Stimulated activated memory B cell treated with anti-CD40 and anti-IgM and Interleukin-4, amounts not matched to agents 10 μg/mL and 1 μg/mL and 100 μg/mL, for 72 hours (primary cell): ENCODE results near the gene WNT7A.

Source experiments
- ATAC-seq: fragments of 150-1000 bp; cut with Tn5 transposase; 2 replicates; pipeline ENCODE4 v1.10.0; 2021
- H3K27ac Mint-ChIP-seq: one replicate; pipeline ENCODE4 v1.8.0; 2022; ENCODE audit warnings: mild to moderate bottlenecking, mixed read lengths
- H3K27me3 Mint-ChIP-seq: one replicate; pipeline ENCODE4 v1.8.0; 2022; ENCODE audit warnings: mixed read lengths
- H3K36me3 Mint-ChIP-seq: one replicate; pipeline ENCODE4 v1.8.0; 2022; ENCODE audit warnings: mixed read lengths
- H3K4me1 Mint-ChIP-seq: one replicate; pipeline ENCODE4 v1.8.0; 2022; ENCODE audit warnings: mixed read lengths
- H3K4me3 Mint-ChIP-seq: one replicate; pipeline ENCODE4 v1.8.0; 2022; ENCODE audit warnings: mild to moderate bottlenecking, moderate library complexity, mixed read lengths
- H3K9me3 Mint-ChIP-seq: one replicate; pipeline ENCODE4 v1.8.0; 2022; ENCODE audit warnings: mixed read lengths

Gene WNT7A

GRCh38 chr3:13776253-13777050, 103.4 kb downstream of the WNT7A start:
- ATAC-seq, result no peak
- Mint-ChIP-seq H3K4me1 (no peaks in the 10 kb centered on the region), H3K27ac (no peak overlapping the region), H3K9me3 (no peaks in the 10 kb centered on the region), H3K4me3 (no peak overlapping the region), H3K27me3 (peaks cover 40% of the 10 kb centered on the region), H3K36me3 (no peaks in the 10 kb centered on the region)

- no peaks in the 10 kb centered on the region for H3K9me3 Mint-ChIP-seq
- H3K36me3 Mint-ChIP-seq, result no peaks in the 10 kb centered on the region
- H3K4me1 Mint-ChIP-seq, result no peaks in the 10 kb centered on the region
- ATAC-seq, result no peak
- no peak overlapping the region for H3K4me3 Mint-ChIP-seq
- H3K27ac Mint-ChIP-seq, result no peak overlapping the region
- peaks cover 49% of the 10 kb centered on the region for H3K27me3 Mint-ChIP-seq
These were observed 106.8 kb downstream of the WNT7A start for GRCh38 chr3:13772885-13773745.

DNA sequence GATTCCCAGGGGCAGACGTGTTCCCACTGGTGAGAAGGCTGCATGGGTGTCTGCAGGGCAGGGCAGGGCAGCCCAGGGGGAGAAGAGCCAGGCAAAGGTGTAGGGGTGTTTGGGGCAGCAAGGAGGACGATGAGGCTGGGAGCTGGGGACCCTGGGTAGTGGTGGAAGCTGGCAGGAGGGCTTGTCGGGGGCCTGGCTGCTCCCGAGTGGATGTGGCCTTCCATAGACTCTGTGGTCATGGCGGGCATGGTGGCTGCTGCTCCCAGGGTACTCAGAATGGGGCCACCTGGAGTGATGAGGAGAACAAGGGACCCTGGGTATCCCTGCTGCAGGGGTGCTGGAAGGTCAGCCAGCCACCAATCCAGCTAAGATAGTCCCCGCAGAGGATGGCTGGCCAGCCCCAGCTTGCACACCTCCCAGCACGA, 107.5 kb downstream of the WNT7A start:
- Mint-ChIP-seq H3K27ac (no peak overlapping the region), H3K9me3 (no peaks in the 10 kb centered on the region), H3K36me3 (no peaks in the 10 kb centered on the region), H3K27me3 (peaks cover 49% of the 10 kb centered on the region), H3K4me3 (no peak overlapping the region), H3K4me1 (no peaks in the 10 kb centered on the region)
- no peak for ATAC-seq

GRCh38 chr3:13771496-13771895, 108.4 kb downstream of the WNT7A start:
- Mint-ChIP-seq H3K27me3 (peaks cover 49% of the 10 kb centered on the region), H3K9me3 (peaks cover 3% of the 10 kb centered on the region), H3K4me3 (no peak overlapping the region), H3K36me3 (no peaks in the 10 kb centered on the region), H3K4me1 (no peaks in the 10 kb centered on the region), H3K27ac (no peak overlapping the region)
- ATAC-seq, result no peak

DNA sequence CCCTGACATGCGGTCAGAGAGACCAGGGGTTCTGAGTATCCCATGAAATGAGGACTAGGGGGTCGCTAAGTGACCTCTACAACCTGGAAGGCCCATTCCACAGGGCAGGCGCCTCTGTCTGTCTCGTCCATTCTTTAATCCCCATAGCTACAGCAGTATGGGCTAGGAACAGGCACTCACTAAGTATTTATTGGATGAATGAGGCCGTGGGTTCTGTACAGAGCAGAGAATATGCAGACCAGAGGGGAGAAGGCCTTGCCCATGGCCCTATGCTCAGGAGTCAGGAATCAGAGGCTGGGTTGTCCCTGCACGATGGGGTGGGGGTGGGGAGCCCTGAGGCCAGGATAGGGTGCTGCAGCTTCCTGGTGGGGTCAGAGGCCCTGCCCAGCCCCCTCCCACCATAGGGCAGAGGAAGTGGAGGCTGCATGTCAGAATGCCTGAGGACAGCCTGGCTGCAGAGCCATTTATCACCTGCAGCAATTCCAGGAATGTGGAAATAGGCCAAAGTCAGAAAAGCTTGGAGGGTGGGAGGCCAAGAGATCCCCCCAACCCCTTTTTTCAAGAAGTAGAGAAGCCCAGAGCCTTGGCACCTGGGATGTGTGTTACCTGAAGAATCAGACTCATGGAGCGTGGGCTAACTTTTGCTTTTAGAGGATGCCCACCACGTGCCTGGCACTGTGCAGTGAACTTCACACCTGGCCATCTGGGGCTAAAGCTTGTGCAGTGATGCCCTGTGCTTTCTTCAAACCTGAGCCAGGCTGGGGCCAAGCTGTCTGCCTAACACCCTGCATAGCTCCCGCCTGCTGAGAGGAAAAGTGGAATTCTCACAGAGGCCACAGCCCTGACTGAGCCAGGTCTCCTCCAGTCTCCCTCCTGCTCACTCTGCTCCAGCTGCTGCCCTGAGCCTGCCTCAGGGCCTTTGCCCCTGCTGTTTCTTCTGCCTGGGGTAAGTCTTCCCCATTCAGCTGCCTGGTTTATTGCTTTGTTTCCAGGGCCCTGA, 109.4 kb downstream of the WNT7A start:
- no peak overlapping the region for H3K27ac Mint-ChIP-seq
- H3K4me3 Mint-ChIP-seq, result no peak overlapping the region
- H3K36me3 Mint-ChIP-seq, result no peaks in the 10 kb centered on the region
- no peaks in the 10 kb centered on the region for H3K4me1 Mint-ChIP-seq
- H3K27me3 Mint-ChIP-seq, result peaks cover 42% of the 10 kb centered on the region
- no peak for ATAC-seq
- peaks cover 3% of the 10 kb centered on the region for H3K9me3 Mint-ChIP-seq

DNA sequence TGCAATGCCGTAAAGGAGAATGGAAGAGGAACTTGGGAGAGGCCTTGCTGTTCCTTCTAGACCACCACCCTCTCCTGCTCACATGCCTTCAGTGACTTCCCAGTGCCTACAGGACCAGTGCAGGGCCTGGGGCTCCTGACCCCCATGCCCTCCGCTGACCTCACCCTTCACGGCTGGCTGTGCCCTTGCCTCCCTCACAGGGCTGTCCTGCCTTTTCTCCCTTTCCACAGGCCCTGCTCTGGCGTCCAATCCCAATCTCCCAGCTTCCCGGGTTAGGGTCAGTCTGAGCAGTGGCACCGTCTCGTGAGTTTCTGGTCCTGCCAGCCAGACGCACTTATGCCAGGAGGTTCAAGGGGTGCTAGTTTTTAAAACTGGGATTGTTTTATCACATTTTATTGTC, 110.4 kb downstream of the WNT7A start:
- Mint-ChIP-seq H3K27ac (no peak overlapping the region), H3K27me3 (peaks cover 47% of the 10 kb centered on the region), H3K4me3 (no peak overlapping the region), H3K9me3 (peaks cover 3% of the 10 kb centered on the region), H3K36me3 (no peaks in the 10 kb centered on the region), H3K4me1 (no peaks in the 10 kb centered on the region)
- ATAC-seq, result no peak

- H3K4me1 Mint-ChIP-seq, result no peaks in the 10 kb centered on the region
These were observed 111.4 kb downstream of the WNT7A start for GRCh38 chr3:13768453-13768852.

GRCh38 chr3:13767896-13768295, 112.0 kb downstream of the WNT7A start:
- no peak overlapping the region for H3K27ac Mint-ChIP-seq
- H3K4me3 Mint-ChIP-seq, result no peak overlapping the region
- no peaks in the 10 kb centered on the region for H3K36me3 Mint-ChIP-seq
- no peaks in the 10 kb centered on the region for H3K4me1 Mint-ChIP-seq
- peaks cover 3% of the 10 kb centered on the region for H3K9me3 Mint-ChIP-seq
- ATAC-seq, result no peak
- H3K27me3 Mint-ChIP-seq, result peaks cover 39% of the 10 kb centered on the region

More at GRCh38 chr3:13768453-13768852, 111.4 kb downstream of the WNT7A start:
- H3K27me3 Mint-ChIP-seq, result peaks cover 44% of the 10 kb centered on the region
- H3K36me3 Mint-ChIP-seq, result no peaks in the 10 kb centered on the region
- H3K9me3 Mint-ChIP-seq, result peaks cover 3% of the 10 kb centered on the region
- no peak for ATAC-seq
- H3K4me3 Mint-ChIP-seq, result no peak overlapping the region
- H3K27ac Mint-ChIP-seq, result no peak overlapping the region

GRCh38 chr3:13767030-13767429, 112.8 kb downstream of the WNT7A start:
- Mint-ChIP-seq H3K27me3 (peaks cover 30% of the 10 kb centered on the region), H3K27ac (no peak overlapping the region), H3K4me1 (no peaks in the 10 kb centered on the region), H3K4me3 (no peak overlapping the region), H3K36me3 (no peaks in the 10 kb centered on the region), H3K9me3 (peaks cover 3% of the 10 kb centered on the region)
- no peak for ATAC-seq
